IMR-90 (cell line): Measurements from ENCODE around the gene TRPM1. TPM values are rescaled to one million over a fixed set of nuclear protein-coding genes. Genes with fewer than 3 reads are reported as not detected.

Source experiments
- ATAC-seq: fragments of 200-7000 bp; cut with Tn5 transposase; 2 replicates; pipeline ENCODE4 v1.9.1; 2020; ENCODE audit warnings: low read depth, mild to moderate bottlenecking, moderate library complexity
- BruUV-seq: library from RNA; stranded (reverse); fragments of 400-500 nt; replicated peaks from 2 replicates; lab custom pipeline; 2021; lab: Mats Ljungman, UMichigan
- CTCF ChIA-PET: fragments of 300-600 bp; formaldehyde crosslinking; extraction: SDS; loops from one replicate; lab custom pipeline; 2021; ENCODE audit warnings: antibody characterized with exemption; lab: Yijun Ruan, JAX
- POLR2A ChIA-PET: fragments of 300-600 bp; sonication (Branson Sonifier 250); formaldehyde crosslinking; loops from one replicate; lab custom pipeline; 2022; ENCODE audit warnings: antibody characterized with exemption; ENCODE audit not compliant: unreplicated experiment; lab: Charles Lee
- DNase-seq: peaks from one replicate; pipeline ENCODE4 v3.0.0; 2013
- H2AFZ ChIP-seq: replicated peaks from 2 replicates; pipeline ENCODE3; 2013; ENCODE audit warnings: low read length, mild to moderate bottlenecking; ENCODE audit not compliant: poor library complexity
- H2AK5ac ChIP-seq: 2 replicates; pipeline ENCODE4 v1.6.1; 2013; ENCODE audit warnings: low read depth, low read length, inconsistent platforms
- H2AK9ac ChIP-seq: replicated peaks from 2 replicates; pipeline ENCODE3; 2013; ENCODE audit warnings: mild to moderate bottlenecking, low read depth, low read length, moderate library complexity; ENCODE audit not compliant: poor library complexity
- H2BK120ac ChIP-seq: 2 replicates; pipeline ENCODE4 v1.6.1; 2013; ENCODE audit warnings: low read depth, low read length, inconsistent platforms
- H2BK15ac ChIP-seq: 3 replicates; pipeline ENCODE4 v1.6.1; 2013; ENCODE audit warnings: low read depth, low read length, inconsistent platforms
- H2BK20ac ChIP-seq: 2 replicates; pipeline ENCODE4 v1.6.1; 2013; ENCODE audit warnings: low read depth, mild to moderate bottlenecking, inconsistent platforms, low read length, moderate library complexity
- H2BK5ac ChIP-seq: 2 replicates; pipeline ENCODE4 v1.6.1; 2013; ENCODE audit warnings: mild to moderate bottlenecking, low read depth, low read length, inconsistent platforms; ENCODE audit not compliant: poor library complexity, severe bottlenecking
- H3K14ac ChIP-seq: replicated peaks from 2 replicates; pipeline ENCODE4 v1.6.1; 2013; ENCODE audit warnings: low read depth, low read length, inconsistent platforms
- H3K18ac ChIP-seq: 2 replicates; pipeline ENCODE4 v1.6.1; 2013; ENCODE audit warnings: low read depth, low read length, control low read depth
- H3K23ac ChIP-seq: 2 replicates; pipeline ENCODE4 v1.6.1; 2013; ENCODE audit warnings: low read depth, low read length, inconsistent platforms
- H3K27ac ChIP-seq: 2 replicates; pipeline ENCODE4 v1.5.1; 2013; ENCODE audit warnings: mild to moderate bottlenecking, control low read depth, low read length; ENCODE audit not compliant: insufficient read depth
- H3K27me3 ChIP-seq: 2 replicates; pipeline ENCODE4 v1.6.1; 2013; ENCODE audit warnings: low read length; ENCODE audit not compliant: control insufficient read depth, insufficient read depth
- H3K36me3 ChIP-seq: 2 replicates; pipeline ENCODE4 v1.6.1; 2013; ENCODE audit warnings: low read length, mixed read lengths; ENCODE audit not compliant: control insufficient read depth, insufficient read depth
- H3K4ac ChIP-seq: 2 replicates; pipeline ENCODE4 v1.6.1; 2013; ENCODE audit warnings: low read depth, low read length, inconsistent platforms
- H3K4me1 ChIP-seq: 2 replicates; pipeline ENCODE4 v1.6.1; 2013; ENCODE audit warnings: low read length, mixed read lengths; ENCODE audit not compliant: control insufficient read depth, insufficient read depth
- H3K4me2 ChIP-seq: 2 replicates; pipeline ENCODE4 v1.6.1; 2013; ENCODE audit warnings: low read depth, mild to moderate bottlenecking, control low read depth, low read length, moderate library complexity
- H3K4me3 ChIP-seq: 2 replicates; pipeline ENCODE4 v1.5.1; 2013; ENCODE audit warnings: low read depth, mild to moderate bottlenecking, control low read depth, low read length, moderate library complexity; ENCODE audit not compliant: insufficient read depth
- H3K56ac ChIP-seq: 2 replicates; pipeline ENCODE4 v1.6.1; 2013; ENCODE audit warnings: low read length, inconsistent platforms; ENCODE audit not compliant: insufficient read depth; ENCODE audit errors: extremely low read depth
- H3K79me1 ChIP-seq, 2 experiments: 2 replicates each; pipeline ENCODE4 v1.6.1; 2013; ENCODE audit warnings: low read length in 2 of 2, inconsistent platforms in 1 of 2, low read depth in 1 of 2
- H3K9ac ChIP-seq: 2 replicates; pipeline ENCODE4 v1.6.1; 2013; ENCODE audit warnings: low read depth, low read length, control low read depth
- H3K9me1 ChIP-seq: 2 replicates; pipeline ENCODE4 v1.6.1; 2013; ENCODE audit warnings: low read length, inconsistent platforms; ENCODE audit not compliant: insufficient read depth
- H3K9me3 ChIP-seq: 2 replicates; pipeline ENCODE4 v1.6.1; 2013; ENCODE audit warnings: low read length; ENCODE audit not compliant: control insufficient read depth, insufficient read depth
- H4K20me1 ChIP-seq: 2 replicates; pipeline ENCODE4 v1.6.1; 2013; ENCODE audit warnings: low read length, inconsistent platforms; ENCODE audit not compliant: insufficient read depth
- H4K5ac ChIP-seq: 2 replicates; pipeline ENCODE4 v1.6.1; 2013; ENCODE audit warnings: mild to moderate bottlenecking, low read depth, low read length, control low read depth
- H4K8ac ChIP-seq, 2 experiments: 2 replicates each; pipeline ENCODE4 v1.6.1; 2013; ENCODE audit warnings: low read depth in 2 of 2, low read length in 2 of 2, control low read depth in 1 of 2, inconsistent platforms in 1 of 2
- H4K91ac ChIP-seq: 2 replicates; pipeline ENCODE4 v1.6.1; 2013; ENCODE audit warnings: low read depth, low read length, inconsistent platforms; ENCODE audit not compliant: insufficient read depth
- BHLHE40 ChIP-seq: fragments of 150-350 bp; IDR thresholded peaks from 2 replicates; pipeline ENCODE4 v1.6.1; 2016; ENCODE audit warnings: mild to moderate bottlenecking, low read depth, low read length
- CEBPB ChIP-seq: IDR thresholded peaks from 2 replicates; pipeline ENCODE4 v1.6.1; 2012; ENCODE audit warnings: low read depth, low read length, improper control_type of control experiment
- CHD1 ChIP-seq: IDR thresholded peaks from 2 replicates; pipeline ENCODE4 v1.6.1; 2012; ENCODE audit warnings: low read depth, low read length, improper control_type of control experiment
- CTCF ChIP-seq: conservative IDR thresholded peaks from 2 replicates; pipeline ENCODE4 v1.5.1; 2012; ENCODE audit warnings: mild to moderate bottlenecking, low read depth, low read length, improper control_type of control experiment
- ELK1 ChIP-seq: fragments of 150-350 bp; IDR thresholded peaks from 2 replicates; pipeline ENCODE4 v1.6.1; 2016; ENCODE audit warnings: low read depth, mild to moderate bottlenecking, low read length, moderate library complexity, borderline replicate concordance
- FOS ChIP-seq: fragments of 150-350 bp; IDR thresholded peaks from 2 replicates; pipeline ENCODE4 v1.6.1; 2016; ENCODE audit warnings: low read depth, low read length
- MAFK ChIP-seq: IDR thresholded peaks from 2 replicates; pipeline ENCODE4 v1.6.1; 2012; ENCODE audit warnings: low read depth, low read length, improper control_type of control experiment
- MAZ ChIP-seq: IDR thresholded peaks from 2 replicates; pipeline ENCODE4 v1.6.1; 2012; ENCODE audit warnings: low read depth, mild to moderate bottlenecking, low read length, improper control_type of control experiment, moderate library complexity, borderline replicate concordance
- MXI1 ChIP-seq: IDR thresholded peaks from 2 replicates; pipeline ENCODE4 v1.6.1; 2012; ENCODE audit warnings: low read depth, mild to moderate bottlenecking, low read length, moderate library complexity, borderline replicate concordance
- NFE2L2 ChIP-seq: fragments of 150-350 bp; IDR thresholded peaks from 2 replicates; pipeline ENCODE4 v1.6.1; 2016; ENCODE audit warnings: low read depth, mild to moderate bottlenecking, low read length
- POLR2A ChIP-seq: IDR thresholded peaks from 2 replicates; pipeline ENCODE4 v1.6.1; 2012; ENCODE audit warnings: mild to moderate bottlenecking, low read depth, low read length
- RAD21 ChIP-seq: IDR thresholded peaks from 2 replicates; pipeline ENCODE4 v1.6.1; 2012; ENCODE audit warnings: low read length, improper control_type of control experiment
- RCOR1 ChIP-seq: IDR thresholded peaks from 2 replicates; pipeline ENCODE4 v1.6.1; 2012; ENCODE audit warnings: mild to moderate bottlenecking, low read length, improper control_type of control experiment; ENCODE audit not compliant: insufficient replicate concordance
- RFX5 ChIP-seq: IDR thresholded peaks from 2 replicates; pipeline ENCODE4 v1.8.0; 2012; ENCODE audit warnings: low read depth, mild to moderate bottlenecking, low read length, moderate library complexity
- SMC3 ChIP-seq: fragments of 150-350 bp; IDR thresholded peaks from 2 replicates; pipeline ENCODE4 v1.6.1; 2016; ENCODE audit warnings: low read depth, mild to moderate bottlenecking, antibody characterized with exemption, low read length, moderate library complexity
- USF2 ChIP-seq: fragments of 150-350 bp; IDR thresholded peaks from 2 replicates; pipeline ENCODE4 v1.6.1; 2017; ENCODE audit warnings: mild to moderate bottlenecking, antibody characterized with exemption, low read length, low read depth
- WGBS, 2 experiments: methylation state at CpG; one replicate each; pipeline versions ENCODE4 v1.1.5 to v1.1.7; 2013; ENCODE audit warnings: missing lambda C conversion rate in 2 of 2; ENCODE audit not compliant: insufficient read length in 1 of 2; ENCODE audit errors: extremely low coverage in 2 of 2; 5-methylcytosine and 5-hydroxymethylcytosine counted together
- dilution Hi-C: fragments of 300-500 bp; cut with HindIII; formaldehyde crosslinking; loops from one replicate; pipeline ENCODE4 v1.14.3; 2018; ENCODE audit warnings: low sequenced_read_pairs; ENCODE audit not compliant: unreplicated experiment
- in situ Hi-C: fragments of 300-500 bp; cut with MboI; formaldehyde crosslinking; loops from 3 replicates; pipeline ENCODE4 v1.14.3; 2019; ENCODE audit warnings: low sequenced_read_pairs, inconsistent platforms, mixed read lengths
- intact Hi-C: fragments of 100-400 bp; cut with micrococcal nuclease; formaldehyde crosslinking; loops from 2 replicates; pipeline ENCODE4 v1.10.0; 2022
- polyA plus RNA-seq, 3 experiments: library from polyadenylated mRNA; depleted of rRNA; stranded (reverse); fragments of >200 nt; gene quantifications; 2 replicates each; pipeline ENCODE4 v1.2.3, GENCODE V29; 2012; ENCODE audit warnings: low replicate concordance in 1 of 3
- total RNA-seq: library from RNA; depleted of rRNA; stranded (reverse); fragments of >200 nt; gene quantifications from 2 replicates; pipeline ENCODE4 v1.2.3, GENCODE V29; 2012

Gene TRPM1
- total and polyA plus RNA-seq, 2 of the 4 experiments (the other 2 are of a cell fraction) = not detected

DNA sequence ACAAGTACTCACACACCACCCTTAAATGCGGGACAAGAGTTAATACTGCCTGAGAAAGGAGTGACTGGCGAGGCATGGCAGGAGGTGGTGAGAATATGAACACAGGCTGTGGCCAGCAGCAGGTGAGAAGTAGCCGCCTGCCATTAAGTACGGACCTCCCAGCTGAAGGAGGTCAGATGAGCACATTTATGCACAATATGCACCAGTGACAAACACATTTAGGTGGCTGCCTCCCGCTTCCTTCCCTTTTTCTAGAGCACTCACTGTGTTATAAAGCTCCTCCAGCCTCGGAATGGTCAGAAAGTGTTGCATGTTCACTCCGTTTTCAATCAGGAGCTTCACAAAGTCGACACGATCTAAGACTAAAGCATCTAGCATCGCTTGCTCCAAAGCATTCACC lies 52.4 kb downstream of the TRPM1 start:
- Histone ChIP-seq H3K27ac (no peak overlapping the region), H3K4me3 (no peak overlapping the region), H4K91ac (no peak overlapping the region), H3K9me3 (no peaks in the 10 kb centered on the region), H3K18ac (no peak overlapping the region), H4K20me1 (no peaks in the 10 kb centered on the region), H2AK5ac (no peak overlapping the region), H3K79me1 (no peaks in the 10 kb centered on the region), H2BK15ac (no peak overlapping the region), H3K23ac (no peak overlapping the region), H2BK5ac (no peak overlapping the region), H3K14ac (no peak overlapping the region), H3K4ac (no peak overlapping the region), H4K5ac (no peak overlapping the region), H4K8ac (no peak overlapping the region), H3K9me1 (peaks cover 2% of the 10 kb centered on the region; the same call in 1 of the 2 replicates), H2BK20ac (no peak overlapping the region), H3K4me1 (no peaks in the 10 kb centered on the region), H3K27me3 (peaks cover 1% of the 10 kb centered on the region; the same call in 1 of the 2 replicates), H2AK9ac (no peak overlapping the region), H3K4me2 (no peak overlapping the region), H2BK120ac (no peak overlapping the region), H2AFZ (no peak overlapping the region), H3K56ac (no peak overlapping the region), H3K36me3 (no peaks in the 10 kb centered on the region), H3K9ac (no peak overlapping the region)
- no peak for ATAC-seq
- no peak for DNase-seq
- intact Hi-C loops (no loop called here), dilution Hi-C loops (no loop called here), in situ Hi-C loops (no loop called here)
- ChIA-PET CTCF (interaction anchor here (0.6 kb wide), 1 partner anchor 34 kb away, joined by 3 read pairs; no protein-coding TSS in a partner anchor), POLR2A (no interaction called here)
- BruUV-seq = no TSS peak
- 82% methylated on average over 5 of the region's 10 CpGs; no CpG with 5 or more reads in 1 of the 2 experiments for WGBS, 2 experiments
- TF ChIP-seq FOS (no peak), NFE2L2 (no peak), SMC3 (no peak), MXI1 (no peak), RAD21 (no peak), CTCF (no peak), POLR2A (no peak), BHLHE40 (no peak), USF2 (no peak), MAZ (no peak), CEBPB (no peak), MAFK (no peak), ELK1 (no peak), RCOR1 (no peak), CHD1 (no peak), RFX5 (no peak)
